ENCODE measurements around the gene FAM72C.
"Not testable (repeated sequence)": the region's sequence is repeated elsewhere in the genome, so short reads cannot be mapped to it uniquely, and the experiment has no call there.

DNA sequence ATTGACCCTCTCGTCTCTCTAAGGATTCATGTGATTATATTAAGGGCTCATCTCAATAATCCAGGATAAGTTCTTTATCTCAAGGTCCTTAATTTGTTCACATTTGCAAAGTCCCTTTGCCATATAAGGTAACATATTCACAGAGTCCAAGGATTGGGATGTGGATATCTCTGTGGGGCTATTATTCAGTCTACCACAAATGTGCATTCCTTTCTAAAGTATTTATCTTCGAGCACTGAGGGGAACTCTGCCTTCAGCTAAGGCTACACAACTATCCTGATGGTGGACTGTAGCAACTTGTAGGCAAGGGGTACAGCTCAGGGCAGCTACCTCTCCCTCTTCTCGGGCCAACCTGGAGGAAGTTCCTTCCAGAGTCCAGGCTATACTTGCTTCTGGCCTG is 53.2 kb downstream of the FAM72C start:
- TF ChIP-seq, protein P1, sequence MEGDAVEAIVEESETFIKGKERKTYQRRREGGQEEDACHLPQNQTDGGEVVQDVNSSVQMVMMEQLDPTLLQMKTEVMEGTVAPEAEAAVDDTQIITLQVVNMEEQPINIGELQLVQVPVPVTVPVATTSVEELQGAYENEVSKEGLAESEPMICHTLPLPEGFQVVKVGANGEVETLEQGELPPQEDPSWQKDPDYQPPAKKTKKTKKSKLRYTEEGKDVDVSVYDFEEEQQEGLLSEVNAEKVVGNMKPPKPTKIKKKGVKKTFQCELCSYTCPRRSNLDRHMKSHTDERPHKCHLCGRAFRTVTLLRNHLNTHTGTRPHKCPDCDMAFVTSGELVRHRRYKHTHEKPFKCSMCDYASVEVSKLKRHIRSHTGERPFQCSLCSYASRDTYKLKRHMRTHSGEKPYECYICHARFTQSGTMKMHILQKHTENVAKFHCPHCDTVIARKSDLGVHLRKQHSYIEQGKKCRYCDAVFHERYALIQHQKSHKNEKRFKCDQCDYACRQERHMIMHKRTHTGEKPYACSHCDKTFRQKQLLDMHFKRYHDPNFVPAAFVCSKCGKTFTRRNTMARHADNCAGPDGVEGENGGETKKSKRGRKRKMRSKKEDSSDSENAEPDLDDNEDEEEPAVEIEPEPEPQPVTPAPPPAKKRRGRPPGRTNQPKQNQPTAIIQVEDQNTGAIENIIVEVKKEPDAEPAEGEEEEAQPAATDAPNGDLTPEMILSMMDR (IDR thresholded peaks at IDR 0.05; ENCODE audit: insufficient read depth, low read depth, low read length): not testable (repeated sequence)
- TF ChIP-seq EZH2 (IDR thresholded peaks at IDR 0.05; ENCODE audit: insufficient read depth, low read length): not testable (repeated sequence)

Data from astrocyte (in vitro differentiated cells and primary cell).